GM19023 (cell line): ENCODE measurements around the gene CIAPIN1.

Experiments
- ATAC-seq: cut with Tn5 transposase; IDR thresholded peaks from one replicate; pipeline ENCODE4 v1.9.1; 2021; ENCODE audit warnings: mild to moderate bottlenecking, moderate library complexity; ENCODE audit not compliant: unreplicated experiment

Gene CIAPIN1

DNA sequence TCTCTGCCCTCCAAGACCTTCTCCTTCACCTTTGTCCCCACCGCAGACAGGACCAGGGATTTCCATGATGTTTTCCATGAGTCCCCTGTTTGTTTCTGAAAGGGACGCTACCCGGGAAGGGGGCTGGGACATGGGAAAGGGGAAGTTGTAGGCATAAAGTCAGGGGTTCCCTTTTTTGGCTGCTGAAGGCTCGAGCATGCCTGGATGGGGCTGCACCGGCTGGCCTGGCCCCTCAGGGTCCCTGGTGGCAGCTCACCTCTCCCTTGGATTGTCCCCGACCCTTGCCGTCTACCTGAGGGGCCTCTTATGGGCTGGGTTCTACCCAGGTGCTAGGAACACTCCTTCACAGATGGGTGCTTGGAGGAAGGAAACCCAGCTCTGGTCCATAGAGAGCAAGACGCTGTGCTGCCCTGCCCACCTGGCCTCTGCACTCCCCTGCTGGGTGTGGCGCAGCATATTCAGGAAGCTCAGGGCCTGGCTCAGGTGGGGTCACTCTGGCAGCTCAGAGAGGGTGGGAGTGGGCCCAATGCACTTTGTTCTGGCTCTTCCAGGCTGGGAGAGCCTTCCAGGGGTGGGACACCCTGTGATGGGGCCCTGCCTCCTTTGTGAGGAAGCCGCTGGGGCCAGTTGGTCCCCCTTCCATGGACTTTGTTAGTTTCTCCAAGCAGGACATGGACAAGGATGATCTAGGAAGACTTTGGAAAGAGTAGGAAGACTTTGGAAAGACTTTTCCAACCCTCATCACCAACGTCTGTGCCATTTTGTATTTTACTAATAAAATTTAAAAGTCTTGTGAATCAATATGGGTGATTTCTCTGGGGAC, 62.7 kb downstream of the CIAPIN1 start:
- no peak for ATAC-seq

DNA sequence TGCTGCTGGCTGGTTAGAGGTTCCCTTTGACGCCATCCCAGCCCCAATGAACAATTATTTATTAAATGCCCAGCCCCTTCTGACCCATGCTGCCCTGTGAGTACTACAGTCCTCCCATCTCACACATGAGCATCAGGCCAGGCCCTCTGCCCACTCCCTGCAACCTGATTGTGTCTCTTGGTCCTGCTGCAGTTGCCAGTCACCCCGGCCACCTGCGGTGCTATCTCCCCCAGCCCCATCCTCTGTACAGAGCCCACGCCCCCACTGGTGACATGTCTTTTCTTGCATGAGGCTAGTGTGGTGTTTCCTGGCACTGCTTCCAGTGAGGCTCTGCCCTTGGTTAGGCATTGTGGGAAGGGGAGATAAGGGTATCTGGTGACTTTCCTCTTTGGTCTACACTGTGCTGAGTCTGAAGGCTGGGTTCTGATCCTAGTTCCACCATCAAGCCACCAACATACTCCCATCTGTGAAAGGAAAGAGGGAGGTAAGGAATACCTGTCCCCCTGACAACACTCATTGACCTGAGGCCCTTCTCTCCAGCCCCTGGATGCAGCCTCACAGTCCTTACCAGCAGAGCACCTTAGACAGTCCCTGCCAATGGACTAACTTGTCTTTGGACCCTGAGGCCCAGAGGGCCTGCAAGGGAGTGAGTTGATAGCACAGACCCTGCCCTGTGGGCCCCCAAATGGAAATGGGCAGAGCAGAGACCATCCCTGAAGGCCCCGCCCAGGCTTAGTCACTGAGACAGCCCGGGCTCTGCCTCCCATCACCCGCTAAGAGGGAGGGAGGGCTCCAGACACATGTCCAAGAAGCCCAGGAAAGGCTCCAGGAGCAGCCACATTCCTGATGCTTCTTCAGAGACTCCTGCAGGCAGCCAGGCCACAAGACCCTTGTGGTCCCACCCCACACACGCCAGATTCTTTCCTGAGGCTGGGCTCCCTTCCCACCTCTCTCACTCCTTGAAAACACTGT, 63.6 kb downstream of the CIAPIN1 start:
- no peak for ATAC-seq

GRCh38 chr16:57382535-57383275, 64.5 kb downstream of the CIAPIN1 start:
- no peak for ATAC-seq

- ATAC-seq = no peak
Observed at GRCh38 chr16:57381791-57382534, 65.2 kb downstream of the CIAPIN1 start.

GRCh38 chr16:57380671-57381462, 66.3 kb downstream of the CIAPIN1 start:
- ATAC-seq = no peak

DNA sequence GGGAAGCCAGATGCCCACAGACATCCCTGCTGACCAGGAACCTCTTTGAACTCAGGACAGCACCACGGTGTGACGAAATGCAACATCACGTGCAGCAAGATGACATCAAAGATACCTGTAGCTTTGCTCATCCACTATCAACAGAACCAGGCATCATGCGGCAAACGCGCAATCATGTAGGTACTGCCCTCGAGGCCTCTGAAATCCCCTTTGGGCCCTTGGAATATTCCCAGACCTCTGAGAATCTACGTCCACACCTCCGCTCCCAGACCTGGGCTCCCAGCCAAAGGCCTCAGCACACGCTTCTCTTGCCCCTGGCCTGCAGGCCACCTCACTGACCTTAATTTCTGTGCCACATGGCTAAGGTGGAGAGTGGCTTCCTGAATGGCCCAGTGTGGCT, 67.6 kb downstream of the CIAPIN1 start:
- no peak for ATAC-seq
